HG02973 (cell line): Measurements from ENCODE around the gene PHOX2B.
"Not testable (repeated sequence)": the region's sequence is repeated elsewhere in the genome, so short reads cannot be mapped to it uniquely, and the experiment has no call there.

ENCODE experiments used
- ATAC-seq: cut with Tn5 transposase; IDR thresholded peaks from one replicate; pipeline ENCODE4 v1.9.1; 2021; ENCODE audit warnings: moderate library complexity; ENCODE audit not compliant: unreplicated experiment

The PHOX2B gene

DNA sequence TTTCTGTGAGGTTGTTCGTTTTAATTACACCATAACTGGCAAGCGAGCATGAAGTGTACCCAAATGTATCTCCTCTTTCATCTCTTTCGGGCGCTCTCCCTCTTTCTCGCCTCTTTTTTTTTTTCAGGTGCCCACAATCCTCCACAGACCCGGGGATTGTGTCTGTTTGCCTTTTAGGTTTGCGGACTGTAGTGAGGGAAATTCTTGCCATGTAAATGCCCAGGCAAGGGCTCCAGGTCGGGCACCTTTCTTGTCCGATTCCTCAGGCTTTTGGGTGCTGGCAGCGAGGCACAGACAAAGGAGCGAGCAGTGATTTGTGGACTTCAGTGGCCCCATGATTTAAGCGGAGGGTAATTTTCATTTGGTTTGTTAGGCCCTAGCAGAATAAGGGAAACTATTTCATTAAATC is 1.1 kb upstream of the PHOX2B start:
- ATAC-seq, result no peak

DNA sequence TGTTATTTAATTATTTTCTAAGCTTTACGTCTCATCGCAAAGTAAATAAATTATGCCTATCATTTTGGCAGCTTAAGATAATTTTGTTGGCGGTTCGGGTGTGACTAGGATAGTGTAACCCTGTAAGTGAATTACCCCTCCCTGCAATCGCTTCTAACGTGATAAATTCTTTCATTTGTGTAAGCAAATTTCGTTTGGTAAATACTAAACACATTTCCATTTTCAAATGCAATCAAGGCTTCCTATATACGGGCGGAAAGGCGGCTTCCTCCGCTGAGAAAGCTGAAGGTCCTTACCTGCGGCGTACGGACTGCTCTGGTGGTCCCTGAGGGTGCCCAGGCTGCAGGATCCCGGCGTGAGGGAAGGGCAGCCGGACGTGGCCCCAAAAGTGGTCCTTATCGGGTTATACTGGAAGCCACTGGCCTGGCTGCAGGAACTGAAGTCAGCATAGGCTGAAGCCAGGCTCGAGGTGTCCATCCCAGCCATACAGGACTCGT is 403 bp downstream of the PHOX2B start:
- ATAC-seq, result no peak

DNA sequence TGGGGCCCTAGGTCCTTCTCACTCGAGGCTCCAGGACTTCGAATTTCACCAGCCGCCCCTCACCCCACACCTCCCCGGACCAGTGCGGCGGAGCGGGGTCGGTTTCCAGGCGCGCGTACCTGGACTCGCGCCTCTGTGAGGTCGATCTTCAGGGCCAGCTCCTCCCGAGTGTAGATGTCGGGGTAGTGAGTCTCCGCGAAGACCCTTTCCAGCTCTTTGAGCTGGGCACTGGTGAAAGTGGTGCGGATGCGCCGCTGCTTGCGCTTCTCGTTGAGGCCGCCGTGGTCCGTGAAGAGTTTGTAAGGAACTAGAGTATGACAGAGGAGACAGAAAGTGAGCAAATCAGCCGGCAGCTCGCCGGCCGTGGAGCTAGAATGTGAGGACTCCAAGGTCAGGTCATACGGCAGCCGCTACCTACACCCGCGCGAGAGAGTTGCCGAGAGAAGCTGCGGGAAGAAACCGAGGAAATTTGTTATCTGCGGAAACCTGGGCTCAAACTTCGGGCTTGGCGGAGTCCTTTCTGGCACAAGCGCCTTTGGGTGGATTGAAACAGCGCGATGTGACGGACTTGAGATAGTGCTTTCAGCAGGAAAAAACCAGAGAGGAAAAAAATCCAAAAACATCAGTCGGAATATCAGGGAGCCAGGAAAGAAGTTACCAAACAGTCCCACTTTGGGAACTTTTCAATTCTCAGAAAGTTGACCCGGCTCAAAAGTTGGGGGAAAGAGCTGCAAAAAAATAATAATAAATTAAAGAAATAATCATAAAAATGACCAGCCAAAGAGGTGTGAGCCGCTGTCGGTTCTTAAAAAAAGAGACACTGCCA is 1.1 kb downstream of the PHOX2B start:
- ATAC-seq, result no peak

DNA sequence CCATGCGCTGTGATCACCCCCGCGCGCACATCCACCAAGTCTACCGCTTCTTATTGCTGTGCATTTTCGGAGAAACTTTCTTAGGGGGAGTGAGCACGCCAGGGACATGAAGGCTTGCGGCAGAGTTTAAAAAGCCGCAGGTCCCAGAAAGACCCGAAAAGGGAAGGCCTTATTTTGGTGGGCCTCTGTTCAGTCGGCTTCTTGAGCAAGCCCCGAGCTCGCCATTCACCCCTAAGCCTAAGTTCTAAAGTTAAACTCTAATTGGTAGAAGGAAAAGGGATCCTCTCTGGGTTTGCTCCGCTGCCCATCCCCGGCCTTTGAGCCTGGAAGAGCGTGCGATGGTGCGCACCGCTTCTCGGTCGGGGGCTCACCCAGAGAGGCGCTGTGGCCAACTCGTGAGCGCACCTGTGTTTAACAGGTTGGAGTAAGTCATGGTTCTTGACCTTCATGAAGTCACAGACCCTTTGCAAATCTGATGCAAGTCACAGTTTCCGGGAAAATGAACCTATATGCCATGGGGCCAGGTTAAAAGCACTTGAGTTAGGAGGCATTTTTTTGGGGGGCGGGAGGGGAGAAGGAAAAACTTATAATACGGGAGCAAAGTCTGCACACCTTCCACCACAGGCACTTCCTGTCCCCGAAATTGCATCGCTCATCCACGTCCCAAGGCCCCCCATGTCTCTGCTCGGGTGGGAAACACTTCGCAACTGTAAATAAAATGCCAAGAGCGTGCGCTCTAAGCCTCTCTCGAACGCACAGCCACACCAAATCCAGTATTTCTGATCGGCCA is 1.9 kb downstream of the PHOX2B start:
- no peak for ATAC-seq

DNA sequence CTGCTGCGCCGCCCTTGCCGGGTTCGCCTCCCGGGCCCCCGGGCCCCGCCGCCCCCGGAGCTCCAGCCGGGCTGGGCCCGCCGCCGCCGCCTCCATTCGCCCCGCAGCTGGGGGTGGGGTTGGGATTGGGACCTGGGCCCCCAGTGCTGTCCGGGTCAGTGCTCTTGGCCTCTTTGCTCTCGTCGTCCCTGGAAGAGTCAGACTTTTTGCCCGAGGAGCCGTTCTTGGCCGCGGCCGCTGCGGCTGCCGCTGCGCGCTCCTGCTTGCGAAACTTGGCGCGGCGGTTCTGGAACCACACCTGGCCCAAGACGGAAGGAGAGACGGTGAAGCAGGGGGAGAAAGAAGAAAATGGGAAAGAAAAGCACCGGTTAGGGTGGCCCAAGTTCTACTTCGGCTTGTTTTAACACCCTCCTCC is 2.5 kb downstream of the PHOX2B start:
- ATAC-seq, result no peak

DNA sequence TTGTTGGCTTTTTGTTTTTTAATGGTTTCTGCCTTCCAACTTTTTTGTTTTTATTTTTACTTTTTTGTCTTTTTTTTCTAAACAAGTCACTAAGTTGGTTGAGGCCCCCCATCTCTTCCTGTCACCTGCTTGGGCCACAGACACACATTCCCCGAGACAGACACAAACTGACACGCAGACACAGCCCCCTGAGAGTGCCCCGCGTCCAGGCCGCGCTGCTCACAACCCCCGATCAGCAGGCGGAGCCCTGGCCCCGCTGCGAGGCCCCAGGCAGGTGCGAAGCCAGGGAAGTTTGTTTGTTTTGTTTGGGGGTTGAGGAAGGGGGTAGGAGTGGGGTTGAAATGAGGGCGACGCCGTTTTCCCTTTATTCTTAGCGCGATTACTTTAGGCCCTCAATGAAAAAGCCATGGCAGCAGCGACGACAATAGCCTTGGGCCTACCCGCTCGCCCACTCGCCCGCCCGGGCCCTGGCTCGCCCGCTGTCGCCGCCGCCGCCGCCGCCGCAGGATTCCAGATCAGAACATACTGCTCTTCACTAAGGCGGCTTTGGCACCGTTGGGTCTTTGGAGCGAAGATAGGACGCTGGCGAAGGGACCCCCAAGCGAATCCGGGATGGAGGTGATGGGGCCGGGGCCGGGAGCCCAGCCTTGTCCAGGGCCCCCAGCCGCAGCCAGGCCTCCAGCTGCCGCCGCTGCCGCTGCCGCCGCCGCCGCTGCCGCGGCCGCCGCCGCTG is 3.1 kb downstream of the PHOX2B start:
- ATAC-seq, result no peak

DNA sequence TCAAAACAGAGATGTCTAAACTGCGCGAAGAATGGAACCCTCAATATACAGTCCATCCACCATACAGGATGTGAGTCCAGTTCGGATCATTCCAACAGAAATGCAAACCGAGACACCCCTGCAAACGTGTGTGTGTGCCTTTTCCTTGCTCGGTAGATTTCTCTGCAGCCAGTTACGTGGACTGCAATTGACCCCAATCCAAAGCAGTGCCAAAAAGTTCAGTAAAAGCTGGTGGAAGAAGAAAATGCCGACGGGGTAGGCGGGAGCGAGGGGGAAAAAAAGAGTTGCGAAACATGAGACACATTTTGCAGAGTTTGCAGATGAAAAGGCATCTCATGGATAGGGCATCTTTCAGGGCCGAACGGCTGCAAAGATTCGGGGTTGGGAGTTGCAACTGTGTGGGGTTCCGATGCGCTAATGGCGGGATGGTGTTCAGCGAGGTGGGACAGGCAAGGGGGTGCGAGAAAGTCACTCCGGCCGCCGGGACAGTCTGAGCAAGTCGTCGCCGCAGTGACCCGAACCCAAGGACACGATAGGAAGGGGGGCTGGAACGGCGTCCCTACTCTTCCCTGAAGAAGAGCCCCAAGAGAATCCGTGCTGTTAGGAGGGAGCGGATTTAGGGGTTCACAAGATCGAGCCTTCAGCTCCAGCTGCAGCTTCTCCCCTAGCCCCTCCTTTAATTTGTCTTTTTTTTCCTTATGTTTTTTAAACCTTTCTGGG is 3.8 kb downstream of the PHOX2B start:
- no peak for ATAC-seq

DNA sequence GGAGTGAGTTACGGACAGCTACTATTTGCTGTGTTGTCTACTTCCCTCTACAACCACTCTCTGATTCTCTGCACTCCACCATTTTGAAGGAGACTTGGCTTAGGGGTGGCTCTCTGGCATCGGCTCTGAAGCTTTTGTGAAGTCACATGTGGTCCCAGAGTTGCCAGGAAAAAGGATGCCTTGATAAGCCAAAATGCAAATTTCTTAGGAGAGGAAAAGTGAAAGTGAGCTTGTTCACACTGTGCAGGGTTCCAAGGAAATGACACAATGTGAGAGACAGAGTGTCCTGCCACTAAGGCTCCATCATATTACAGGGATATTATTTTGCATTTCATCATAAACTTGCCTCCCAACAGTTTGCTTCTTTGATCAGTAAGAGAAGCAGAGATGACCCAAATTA is 7.2 kb downstream of the PHOX2B start:
- no peak for ATAC-seq

DNA sequence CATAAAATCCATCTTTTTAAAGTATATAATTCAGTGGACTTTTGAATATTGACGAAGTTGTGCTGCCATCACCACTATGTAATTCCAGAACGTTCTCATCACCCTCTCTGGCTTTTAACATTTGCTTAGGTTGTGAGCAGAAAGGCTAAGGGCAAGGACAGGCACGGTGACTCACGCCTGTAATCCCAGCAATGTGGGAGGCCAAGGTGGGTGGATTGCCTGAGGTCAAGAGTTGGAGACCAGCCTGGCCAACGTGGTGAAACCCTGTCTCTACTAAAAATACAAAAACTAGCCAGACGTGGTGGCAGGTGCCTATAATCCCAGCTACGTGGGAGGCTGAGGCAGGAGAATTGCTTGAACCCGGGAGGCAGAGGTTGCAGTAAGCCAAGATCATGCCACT is 11.0 kb downstream of the PHOX2B start:
- ATAC-seq, result not testable (repeated sequence)

DNA sequence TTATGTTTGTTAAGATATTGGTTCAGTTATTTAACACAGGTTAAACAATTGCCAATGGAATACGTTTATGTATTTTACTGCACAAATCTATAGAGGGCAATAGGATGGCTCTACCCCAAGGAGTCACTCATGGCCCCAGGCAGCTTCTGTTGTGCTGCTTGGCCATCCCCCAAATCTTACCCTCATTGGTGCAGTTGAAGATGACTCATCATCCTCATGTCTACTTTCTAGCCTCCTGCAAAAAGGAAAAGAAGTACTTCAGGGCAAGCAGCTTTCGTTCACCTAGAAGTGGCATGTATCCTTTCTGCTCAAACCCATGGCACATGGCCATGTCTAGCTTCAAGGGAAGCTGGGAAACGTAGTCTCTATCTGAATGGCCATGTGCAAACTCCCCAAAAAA is 14.2 kb downstream of the PHOX2B start:
- no peak for ATAC-seq

DNA sequence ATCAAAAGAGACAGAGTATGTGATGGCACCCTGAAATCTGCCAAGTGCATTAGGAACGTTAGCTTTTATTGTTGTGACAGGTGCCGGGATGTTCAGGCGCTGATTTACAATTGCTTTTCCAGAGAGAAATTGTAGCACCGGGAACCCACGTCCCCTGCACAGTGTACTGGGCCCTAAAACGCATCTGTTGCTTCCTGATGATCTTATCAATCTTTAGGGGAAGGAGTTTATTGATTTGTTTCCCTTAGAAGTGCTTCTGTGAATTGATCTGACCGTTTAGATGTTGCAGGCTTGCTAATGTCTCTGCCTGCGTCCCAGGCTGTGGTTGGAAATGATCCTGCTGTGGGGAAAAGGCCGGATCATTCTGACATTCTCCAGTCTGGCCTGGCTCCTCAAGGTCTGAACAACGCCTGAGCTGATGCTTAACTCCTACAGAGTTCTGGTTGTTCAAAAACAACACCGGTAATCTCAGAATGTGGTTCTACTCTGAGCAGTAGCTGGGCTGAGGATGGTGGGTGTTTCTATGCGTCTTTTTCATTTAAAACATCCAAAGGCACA is 16.9 kb downstream of the PHOX2B start:
- no peak for ATAC-seq

DNA sequence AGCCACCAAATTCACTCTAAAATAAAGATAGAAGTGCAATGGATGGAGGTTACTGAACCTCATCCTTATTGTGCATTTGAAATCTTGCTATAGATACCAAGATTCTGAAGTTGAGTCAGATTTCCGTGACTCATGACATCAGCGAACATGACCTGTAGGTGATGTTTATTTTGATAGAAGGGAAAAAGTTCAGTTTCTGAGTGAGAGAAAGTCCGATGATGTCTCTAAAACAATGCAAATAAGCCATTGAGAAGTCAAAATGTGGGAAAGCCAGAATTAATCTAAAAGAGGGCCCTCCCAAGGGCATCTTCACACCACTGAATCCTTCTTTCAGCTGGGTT is 20.0 kb downstream of the PHOX2B start:
- ATAC-seq, result no peak

DNA sequence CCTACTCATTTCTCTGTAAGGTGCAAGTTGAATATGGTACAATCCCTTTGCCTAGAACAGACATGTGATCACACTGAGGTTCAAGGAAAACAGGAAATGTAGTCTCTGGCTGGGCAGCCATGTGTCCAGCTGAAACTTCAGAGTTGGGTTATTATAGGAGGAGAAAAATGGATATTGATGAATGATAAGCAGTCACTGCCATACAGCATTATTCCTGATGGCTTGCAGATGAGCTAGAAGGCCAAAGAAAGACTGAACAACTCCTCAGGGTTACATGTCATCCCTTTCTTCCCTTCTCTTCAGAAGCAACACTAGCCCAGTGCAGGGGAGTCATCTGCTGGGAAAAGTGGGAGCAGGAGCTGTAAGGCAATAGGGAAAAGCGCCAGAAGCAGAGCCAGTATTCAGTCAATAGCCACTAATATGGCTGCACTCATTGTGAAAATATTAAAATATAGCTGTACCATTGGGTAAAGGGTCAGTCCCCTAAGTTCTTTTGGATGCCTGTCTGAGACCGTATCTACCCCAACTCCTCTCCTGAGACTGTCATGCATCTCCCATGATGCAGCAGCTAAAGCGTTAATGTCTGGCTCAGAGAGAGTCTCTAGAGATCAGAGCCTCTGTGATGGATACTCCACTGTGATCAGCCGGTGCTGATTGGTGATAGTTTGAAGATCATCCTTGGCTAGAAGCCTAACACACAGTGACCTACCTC is 20.5 kb downstream of the PHOX2B start:
- no peak for ATAC-seq

DNA sequence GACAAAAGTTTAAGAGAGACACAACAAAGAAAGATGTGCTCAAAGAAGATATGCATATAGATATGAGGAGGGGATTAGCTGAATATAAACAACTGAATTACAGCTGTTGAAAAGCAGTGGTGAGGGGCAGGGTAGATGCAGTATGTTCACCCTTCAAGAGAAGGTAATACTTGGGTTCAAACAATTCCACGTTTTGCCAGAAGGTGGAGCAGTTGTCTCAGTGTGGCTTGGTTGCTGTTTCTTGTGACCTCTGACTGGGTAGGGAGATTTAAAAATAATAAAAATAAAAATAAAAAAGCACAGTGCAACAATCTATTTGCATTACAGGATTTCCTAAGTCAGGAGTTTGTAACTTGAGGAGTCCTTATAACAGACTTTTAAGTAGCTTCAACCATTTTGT is 23.3 kb downstream of the PHOX2B start:
- ATAC-seq, result no peak

DNA sequence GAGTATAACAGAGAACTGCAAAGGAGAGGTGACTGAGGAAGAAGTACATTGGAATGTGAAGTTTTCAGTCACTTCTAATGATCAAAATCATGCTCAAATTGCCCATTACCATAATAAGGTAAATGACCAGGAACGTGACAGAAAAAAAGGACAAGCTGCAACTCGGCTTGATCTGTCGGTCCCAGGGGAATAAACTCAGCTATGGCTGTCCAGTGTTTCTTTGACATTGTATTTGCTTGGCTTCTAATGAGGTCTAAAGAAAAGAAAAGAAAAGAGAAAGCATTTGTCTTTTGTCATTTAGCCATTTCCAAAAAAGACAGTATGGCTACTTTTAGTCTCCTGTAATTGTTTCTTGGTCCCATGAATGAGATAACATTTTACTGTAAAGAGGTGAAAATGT is 25.2 kb downstream of the PHOX2B start:
- no peak for ATAC-seq

DNA sequence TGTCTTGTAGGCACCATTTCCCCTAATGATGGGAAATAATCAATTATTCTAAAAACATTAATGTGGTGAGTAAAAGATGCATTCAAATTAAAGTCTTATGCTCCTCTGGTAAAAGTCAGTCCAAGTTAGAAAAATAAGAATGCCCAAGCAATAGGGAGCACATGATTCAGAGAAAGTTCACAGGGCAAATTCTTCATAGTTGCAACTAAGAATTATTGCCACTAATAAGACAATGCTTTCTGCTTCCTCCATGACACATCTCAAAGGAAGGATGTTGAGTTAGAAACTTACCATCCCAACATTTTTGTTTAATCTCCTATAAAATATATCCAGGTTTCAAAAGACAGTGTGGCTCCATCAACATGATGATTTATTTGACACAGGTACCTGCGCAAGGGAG is 26.3 kb downstream of the PHOX2B start:
- ATAC-seq, result no peak

DNA sequence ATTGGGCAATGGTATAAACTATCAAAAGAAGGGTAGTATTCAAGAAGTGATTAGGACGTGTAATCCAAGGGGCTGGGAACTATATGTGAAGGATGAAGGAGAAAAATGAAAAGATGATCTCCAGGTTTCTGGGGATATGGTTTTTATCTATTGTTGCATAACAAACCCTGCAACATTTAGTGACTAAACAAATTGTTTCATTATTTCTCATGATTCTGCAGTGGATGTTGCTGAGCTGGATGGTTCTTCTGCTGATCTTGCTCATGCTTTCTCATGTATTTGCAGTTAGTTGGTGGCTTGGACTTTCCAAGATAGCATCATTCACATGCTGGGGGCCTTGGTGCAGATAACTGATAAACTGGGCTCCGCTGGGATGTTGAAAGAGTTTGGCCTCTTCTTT is 29.1 kb downstream of the PHOX2B start:
- ATAC-seq, result no peak

DNA sequence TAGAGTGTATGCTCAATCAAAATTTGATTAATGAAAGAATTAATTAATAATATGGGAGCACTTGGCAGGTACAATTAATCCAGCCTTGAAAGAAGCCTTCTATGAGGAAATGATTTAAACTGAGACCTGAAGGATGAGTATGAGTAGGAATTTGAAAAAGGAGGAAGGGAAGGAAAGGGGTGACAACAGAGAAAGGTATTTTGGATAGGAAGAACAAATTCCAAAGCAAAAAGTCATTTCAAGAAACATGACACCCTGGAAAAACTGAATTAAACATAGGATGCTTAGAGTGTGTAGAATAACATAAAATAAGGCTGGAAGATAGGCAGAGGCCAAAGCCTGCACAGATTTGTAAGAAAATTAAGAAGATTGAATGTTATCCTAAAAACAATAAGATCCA is 29.6 kb downstream of the PHOX2B start:
- no peak for ATAC-seq

DNA sequence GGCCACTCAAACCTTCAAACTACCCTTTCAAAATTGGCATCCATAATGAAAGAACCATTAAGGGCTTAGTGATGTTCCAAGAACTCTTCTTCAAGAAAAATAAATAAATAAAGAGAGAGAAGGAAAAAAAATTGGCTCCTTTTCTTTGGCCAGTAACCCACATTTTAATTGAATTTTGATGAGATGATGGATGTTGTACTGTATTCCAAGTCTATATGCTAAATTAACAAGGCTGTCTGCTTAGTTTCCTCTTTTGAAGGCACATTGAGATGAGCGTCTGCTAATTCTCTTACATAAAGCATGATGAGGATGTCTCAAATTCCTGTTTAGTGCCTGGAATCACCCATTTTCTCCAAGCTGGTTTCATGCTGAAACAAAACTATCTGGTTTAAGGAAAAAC is 33.4 kb downstream of the PHOX2B start:
- ATAC-seq, result no peak

DNA sequence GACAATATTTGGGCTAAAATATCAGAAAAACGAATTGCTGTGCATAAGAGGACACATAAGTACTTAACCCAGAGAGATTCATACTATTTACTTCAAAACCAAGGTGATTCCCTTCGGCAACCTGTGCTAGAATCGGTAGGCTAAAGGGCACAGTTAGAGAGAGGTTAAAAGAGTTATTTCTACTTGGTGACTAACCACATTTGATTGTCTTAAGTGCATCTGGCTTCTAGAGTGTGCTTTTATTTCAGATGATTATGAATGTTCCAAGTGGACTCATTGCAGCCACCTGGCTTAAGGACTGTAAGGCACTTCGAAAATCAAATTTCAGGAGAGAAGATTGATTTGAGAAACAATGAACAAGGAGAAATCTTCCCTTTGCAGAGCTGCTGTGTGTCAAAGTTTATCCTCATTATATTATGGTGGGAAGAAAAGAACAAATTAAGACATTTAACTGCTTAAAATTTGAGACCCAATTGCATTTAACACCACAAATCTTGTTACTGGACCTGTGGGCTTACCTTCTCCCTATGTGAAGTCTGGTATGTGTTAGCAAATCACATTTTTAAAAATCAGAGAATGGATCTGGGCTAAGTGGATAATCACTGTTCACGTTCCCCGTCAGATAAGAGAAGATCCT is 34.0 kb downstream of the PHOX2B start:
- no peak for ATAC-seq
